Mucosa of rectum (tissue), 2 donors: ENCODE results near the gene LYAR.

ENCODE experiments used
- H3K27ac ChIP-seq, 2 donors: one replicate each; pipeline ENCODE4 v1.7.0; 2013; ENCODE audit warnings: inconsistent platforms in 2 of 2, low read depth in 2 of 2, low read length in 2 of 2
- H3K27me3 ChIP-seq, 2 donors: one replicate each; pipeline ENCODE4 v1.7.0; 2013; ENCODE audit warnings: low read length in 2 of 2; ENCODE audit not compliant: control insufficient read depth in 2 of 2, insufficient read depth in 2 of 2
- H3K36me3 ChIP-seq, 2 donors: one replicate each; pipeline ENCODE4 v1.7.0; 2013; ENCODE audit warnings: low read length in 2 of 2; ENCODE audit not compliant: control insufficient read depth in 2 of 2, insufficient read depth in 2 of 2
- H3K4me1 ChIP-seq, 2 donors: one replicate each; pipeline ENCODE4 v1.7.0; 2013; ENCODE audit warnings: low read length in 2 of 2, mild to moderate bottlenecking in 1 of 2; ENCODE audit not compliant: control insufficient read depth in 2 of 2, insufficient read depth in 2 of 2
- H3K4me3 ChIP-seq, 2 donors: one replicate each; pipeline ENCODE4 v1.7.0; 2013; ENCODE audit warnings: low read length in 2 of 2
- H3K9ac ChIP-seq, 2 donors: one replicate each; pipeline ENCODE4 v1.7.0; 2013; ENCODE audit warnings: low read length in 2 of 2, low read depth in 1 of 2, mild to moderate bottlenecking in 1 of 2
- H3K9me3 ChIP-seq, 2 donors: one replicate each; pipeline ENCODE4 v1.7.0; 2013; ENCODE audit warnings: low read length in 2 of 2; ENCODE audit not compliant: control insufficient read depth in 2 of 2
- donor health status: healthy.
- donor health status: Normal muscosa, but diverticular disease.

LYAR gene

GRCh38 chr4:4289941-4290850, at the start of gene LYAR, which contains the start of gene ZBTB49:
Gene LYAR, minus strand, starts transcription at chr4:4290154. Its CDS starts 6,412 bp downstream, at chr4:4283742.
Gene ZBTB49, plus strand, starts transcription at chr4:4290251. Its CDS starts 9,695 bp downstream, at chr4:4299946.
- peak within 1 kb of the TSS; percentile 68 to 79 for H3K27ac ChIP-seq
- H3K4me3 ChIP-seq: peak within 1 kb of the TSS; percentile 92 to 95
- peaks cover 20 to 23% of the 10 kb centered on the region in 2 donors for H3K4me1 ChIP-seq
- H3K9me3 ChIP-seq: no peaks in the 10 kb centered on the region
- H3K36me3 ChIP-seq: peaks cover 3 to 15% of the 10 kb centered on the region in 2 donors
- H3K27me3 ChIP-seq: no peaks in the 10 kb centered on the region
- peak within 1 kb of the TSS; percentile 76 to 82 for H3K9ac ChIP-seq

- H3K36me3 ChIP-seq: no peaks in the 10 kb centered on the region
- H3K27me3 ChIP-seq: peaks cover 0 to 2% of the 10 kb centered on the region in 2 donors
- H3K27ac ChIP-seq: no peak overlapping the region
- H3K4me1 ChIP-seq: no peaks in the 10 kb centered on the region
- no peak overlapping the region for H3K4me3 ChIP-seq
- no peaks in the 10 kb centered on the region for H3K9me3 ChIP-seq
- no peak overlapping the region for H3K9ac ChIP-seq
Measured at GRCh38 chr4:4339504-4340085, 49.6 kb upstream of the LYAR start.

- H3K27ac ChIP-seq: no peak overlapping the region
- H3K9me3 ChIP-seq: no peaks in the 10 kb centered on the region
- no peak overlapping the region for H3K9ac ChIP-seq
- H3K4me3 ChIP-seq: no peak overlapping the region
- H3K36me3 ChIP-seq: no peaks in the 10 kb centered on the region
- H3K4me1 ChIP-seq: no peaks in the 10 kb centered on the region
- peaks cover 0 to 2% of the 10 kb centered on the region in 2 donors for H3K27me3 ChIP-seq
Measured at GRCh38 chr4:4338210-4339001, 48.5 kb upstream of the LYAR start.

- Histone ChIP-seq H3K9me3 (no peaks in the 10 kb centered on the region), H3K9ac (no peak overlapping the region), H3K4me1 (no peaks in the 10 kb centered on the region), H3K27me3 (no peaks in the 10 kb centered on the region), H3K36me3 (no peaks in the 10 kb centered on the region), H3K27ac (no peak overlapping the region), H3K4me3 (no peak overlapping the region)
Measured at GRCh38 chr4:4334798-4335520, 45.0 kb upstream of the LYAR start.

- Histone ChIP-seq H3K4me3 (no peak overlapping the region), H3K27me3 (no peaks in the 10 kb centered on the region), H3K36me3 (no peaks in the 10 kb centered on the region), H3K27ac (no peak overlapping the region), H3K9me3 (no peaks in the 10 kb centered on the region), H3K4me1 (no peaks in the 10 kb centered on the region), H3K9ac (no peak overlapping the region)
Measured at GRCh38 chr4:4333265-4333706, 43.3 kb upstream of the LYAR start.

GRCh38 chr4:4332529-4332928, 42.6 kb upstream of the LYAR start:
- no peak overlapping the region for H3K4me3 ChIP-seq
- H3K27me3 ChIP-seq: no peaks in the 10 kb centered on the region
- no peak overlapping the region for H3K27ac ChIP-seq
- no peaks in the 10 kb centered on the region for H3K4me1 ChIP-seq
- no peaks in the 10 kb centered on the region for H3K9me3 ChIP-seq
- no peak overlapping the region for H3K9ac ChIP-seq
- no peaks in the 10 kb centered on the region for H3K36me3 ChIP-seq

- no peaks in the 10 kb centered on the region for H3K9me3 ChIP-seq
- H3K27ac ChIP-seq: no peak overlapping the region
- H3K27me3 ChIP-seq: no peaks in the 10 kb centered on the region
- H3K9ac ChIP-seq: no peak overlapping the region
- H3K36me3 ChIP-seq: no peaks in the 10 kb centered on the region
- H3K4me3 ChIP-seq: no peak overlapping the region
- H3K4me1 ChIP-seq: no peaks in the 10 kb centered on the region
Measured at GRCh38 chr4:4330794-4331193, 40.8 kb upstream of the LYAR start.

GRCh38 chr4:4329496-4329895, 39.5 kb upstream of the LYAR start:
- no peaks in the 10 kb centered on the region for H3K27me3 ChIP-seq
- H3K4me1 ChIP-seq: no peaks in the 10 kb centered on the region
- no peak overlapping the region for H3K27ac ChIP-seq
- no peaks in the 10 kb centered on the region for H3K36me3 ChIP-seq
- H3K4me3 ChIP-seq: no peak overlapping the region
- H3K9me3 ChIP-seq: no peaks in the 10 kb centered on the region
- no peak overlapping the region for H3K9ac ChIP-seq

- Histone ChIP-seq H3K9ac (no peak overlapping the region), H3K27ac (no peak overlapping the region), H3K36me3 (no peaks in the 10 kb centered on the region), H3K4me1 (no peaks in the 10 kb centered on the region), H3K9me3 (no peaks in the 10 kb centered on the region), H3K27me3 (no peaks in the 10 kb centered on the region), H3K4me3 (no peak overlapping the region)
Measured at GRCh38 chr4:4328840-4329239, 38.9 kb upstream of the LYAR start.
